HG03442 (cell line): Measurements from ENCODE around the gene UROC1.

Experiments used
- ATAC-seq: cut with Tn5 transposase; IDR thresholded peaks from one replicate; pipeline ENCODE4 v1.9.1; 2021; ENCODE audit warnings: mild to moderate bottlenecking, moderate library complexity; ENCODE audit not compliant: unreplicated experiment

UROC1 gene

GRCh38 chr3:126464997-126465396, 52.6 kb downstream of the UROC1 start:
- ATAC-seq: no peak

DNA sequence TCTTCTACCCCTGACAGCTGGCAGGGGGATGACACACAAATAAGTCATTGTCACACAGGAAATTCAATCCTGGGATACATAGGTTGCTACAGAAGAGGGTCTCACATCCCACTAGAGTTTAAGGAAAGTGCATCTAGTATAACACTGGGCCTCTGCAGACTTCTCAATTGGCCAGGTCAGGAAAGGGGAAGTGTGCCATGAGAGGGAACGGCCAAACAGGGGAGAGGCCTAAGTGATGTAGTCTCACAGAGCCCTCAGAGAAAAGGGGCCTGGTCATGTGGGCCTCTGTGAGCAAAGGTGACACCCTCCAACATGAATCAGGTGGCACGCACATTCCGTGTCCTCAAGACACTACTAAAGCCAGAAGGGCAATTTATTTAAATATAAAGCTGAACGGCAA, 53.1 kb downstream of the UROC1 start:
- no peak for ATAC-seq

DNA sequence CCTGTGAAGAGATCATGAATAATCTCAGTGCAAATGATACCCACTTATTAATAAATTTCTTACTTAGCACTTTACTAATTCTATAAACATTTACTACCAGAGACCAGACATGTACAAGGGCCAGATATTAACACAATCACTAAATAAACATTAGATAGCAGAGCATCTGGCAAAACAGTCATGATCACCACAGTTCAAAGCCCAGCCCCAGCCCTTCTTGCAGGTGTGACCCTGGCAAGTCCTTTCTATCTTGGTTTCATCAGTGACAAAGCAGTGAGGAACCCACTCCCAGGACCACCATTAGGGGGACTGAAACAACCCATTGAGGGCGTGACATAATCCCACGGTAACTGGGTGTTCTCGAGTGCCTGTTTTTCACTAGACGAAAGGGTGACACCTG, 53.5 kb downstream of the UROC1 start:
- ATAC-seq: no peak

DNA sequence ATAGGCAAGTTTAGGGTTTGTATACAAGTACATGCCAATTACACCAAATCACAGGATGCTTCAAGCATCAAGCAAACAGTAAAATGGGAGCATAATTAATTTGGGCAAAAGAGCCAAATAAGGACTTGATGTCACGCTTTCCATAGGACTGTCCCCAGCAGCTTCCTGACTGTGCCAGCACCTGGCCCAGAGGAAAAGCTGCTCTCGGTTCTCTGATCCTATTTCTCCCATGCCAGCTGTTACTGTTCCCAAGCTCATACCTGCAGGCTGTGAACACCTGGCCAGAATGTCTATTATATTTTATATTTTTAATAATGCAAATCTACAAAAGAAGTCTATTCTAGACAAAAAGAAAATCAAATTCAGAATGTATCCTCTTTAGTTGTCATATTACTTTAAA, 54.1 kb downstream of the UROC1 start:
- ATAC-seq: no peak

DNA sequence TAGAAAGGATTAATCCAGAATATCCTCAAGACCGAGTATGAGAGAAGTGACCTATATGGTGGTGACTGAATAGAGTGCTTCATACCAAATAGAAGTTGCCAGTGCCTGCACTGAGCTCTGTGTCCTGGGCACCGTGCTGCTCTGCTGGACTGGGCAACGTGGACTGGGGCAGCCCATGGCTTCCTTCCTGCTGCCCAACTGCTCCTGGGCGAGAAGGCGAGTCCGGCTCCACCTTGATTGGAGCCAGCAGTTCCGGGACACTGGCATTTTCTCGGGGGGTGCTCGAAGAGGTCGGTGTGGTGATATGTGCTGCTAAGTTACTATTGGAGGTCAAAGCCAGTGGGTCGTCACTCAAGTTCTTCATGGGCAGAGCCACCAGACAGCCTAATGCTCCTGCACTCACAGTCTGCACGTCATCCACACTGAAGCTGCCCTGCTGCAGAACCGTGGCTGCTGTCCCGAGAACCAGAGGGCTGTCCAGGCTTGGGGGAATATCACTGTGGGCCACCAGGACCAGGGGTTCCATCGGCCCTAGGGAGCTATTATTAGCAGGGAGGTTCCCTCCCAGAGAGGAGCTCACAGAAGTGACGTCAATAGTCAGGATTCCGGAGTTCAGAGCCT, 56.0 kb downstream of the UROC1 start:
- ATAC-seq: no peak

DNA sequence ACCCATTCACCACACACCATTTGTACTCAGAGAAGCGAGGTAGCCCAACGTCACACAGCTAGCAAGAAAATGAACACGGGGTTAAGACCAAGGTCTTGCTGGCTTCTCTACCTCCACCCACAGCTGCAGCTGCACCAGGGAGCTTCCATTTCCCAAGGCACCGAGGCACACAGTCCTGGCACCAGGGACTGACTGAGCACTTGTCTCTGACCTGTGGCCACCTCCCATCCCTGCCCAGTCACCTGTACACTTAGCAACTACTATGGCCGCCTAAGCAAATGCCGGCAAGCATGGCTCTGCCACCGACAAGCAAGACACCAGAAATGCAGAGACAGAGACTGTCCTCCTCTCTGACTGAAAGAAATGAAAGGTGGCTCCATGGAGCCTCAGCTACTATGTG, 57.2 kb downstream of the UROC1 start:
- no peak for ATAC-seq

DNA sequence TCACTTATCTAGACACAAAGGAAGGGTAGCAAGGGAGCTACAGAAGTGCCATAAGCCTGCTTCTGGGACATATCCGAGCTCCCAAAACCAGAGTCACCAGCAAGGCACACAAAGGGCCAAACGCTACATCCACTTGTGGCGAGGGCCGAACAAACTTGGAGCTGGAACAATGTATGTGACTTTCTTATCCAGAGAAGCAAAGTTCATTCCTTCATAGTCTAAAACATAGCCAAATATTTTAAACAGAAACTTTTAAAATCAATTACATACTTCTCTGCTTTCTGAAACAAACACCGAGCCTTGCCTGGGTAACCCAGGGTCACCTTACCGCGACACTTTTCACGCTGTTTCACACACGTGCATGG, 57.8 kb downstream of the UROC1 start:
- no peak for ATAC-seq

DNA sequence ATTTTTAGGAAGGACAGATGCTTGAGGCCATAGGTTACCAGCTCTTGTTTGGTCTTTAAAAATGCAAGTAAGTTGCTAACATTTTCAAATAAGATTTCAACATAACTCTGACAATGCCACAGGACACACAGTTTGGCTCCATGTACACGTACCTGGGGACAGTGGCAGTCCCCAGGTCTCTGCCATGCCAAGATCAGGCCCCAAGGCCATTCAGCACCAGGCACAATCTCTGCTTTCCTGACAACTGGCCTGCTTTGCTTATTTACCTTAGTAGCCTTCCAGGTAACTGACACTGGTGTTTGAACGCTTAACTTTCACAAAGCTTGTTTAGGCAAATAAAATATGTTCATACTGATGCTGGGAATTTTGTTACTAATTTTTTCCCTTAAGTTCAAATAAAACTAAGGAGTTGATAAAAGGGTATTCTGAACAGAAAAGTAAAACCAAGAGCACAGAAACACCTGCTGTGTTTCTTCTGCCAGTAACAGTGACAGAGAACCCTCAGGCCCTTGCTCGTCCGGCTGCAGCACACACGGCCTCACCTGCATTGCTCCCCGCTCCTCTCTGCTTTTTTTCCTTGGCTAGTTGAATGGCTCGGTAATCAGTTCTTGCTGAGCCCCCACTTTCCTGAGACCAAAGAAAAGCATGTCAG, 58.3 kb downstream of the UROC1 start:
- no peak for ATAC-seq

- no peak for ATAC-seq
Observed at GRCh38 chr3:126456766-126457388, 60.7 kb downstream of the UROC1 start.

- no peak for ATAC-seq
Observed at GRCh38 chr3:126456211-126456610, 61.4 kb downstream of the UROC1 start.

DNA sequence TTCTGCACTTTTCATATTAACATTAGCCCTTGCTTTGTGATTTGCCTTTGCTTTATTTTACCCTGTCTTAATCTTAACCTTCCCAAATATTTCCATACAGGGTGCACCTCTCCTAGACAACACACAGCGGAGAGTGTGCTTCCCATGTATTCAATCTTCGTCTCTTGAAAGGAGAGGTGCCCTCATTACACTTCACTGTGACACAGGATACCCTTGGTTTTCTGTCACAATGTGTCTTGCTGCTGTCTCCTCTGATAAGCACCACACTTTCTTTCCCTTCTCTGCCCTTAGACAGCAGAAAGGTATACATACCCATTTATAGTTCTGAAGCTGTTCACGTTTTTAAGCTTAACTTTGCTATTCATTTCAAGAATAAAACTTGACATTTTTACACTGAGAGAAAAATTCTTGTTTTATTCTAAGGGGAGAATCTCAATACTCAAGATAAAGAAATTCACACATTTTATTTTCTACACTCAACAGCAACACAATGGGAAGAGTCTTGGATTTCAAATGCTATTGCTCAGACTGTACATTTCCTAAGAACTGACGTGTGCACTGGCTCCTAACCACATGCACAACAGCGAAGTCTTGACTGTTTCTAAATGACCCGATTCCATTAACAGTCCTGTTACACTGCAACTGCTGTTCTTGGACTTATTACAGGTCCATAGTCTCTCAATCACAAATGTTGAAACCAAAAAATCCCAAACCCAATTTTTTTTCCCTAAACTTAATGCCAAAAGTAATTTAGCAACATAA, 63.0 kb downstream of the UROC1 start:
- ATAC-seq: no peak

- ATAC-seq: no peak
Observed at GRCh38 chr3:126454025-126454424, 63.5 kb downstream of the UROC1 start.

GRCh38 chr3:126452213-126452612, 65.4 kb downstream of the UROC1 start:
- ATAC-seq: no peak

GRCh38 chr3:126451511-126451910, 66.1 kb downstream of the UROC1 start:
- no peak for ATAC-seq

GRCh38 chr3:126450744-126451143, 66.8 kb downstream of the UROC1 start:
- no peak for ATAC-seq

GRCh38 chr3:126450219-126450618, 67.4 kb downstream of the UROC1 start:
- no peak for ATAC-seq

- ATAC-seq: no peak
Observed at GRCh38 chr3:126449621-126450051, 67.9 kb downstream of the UROC1 start.

DNA sequence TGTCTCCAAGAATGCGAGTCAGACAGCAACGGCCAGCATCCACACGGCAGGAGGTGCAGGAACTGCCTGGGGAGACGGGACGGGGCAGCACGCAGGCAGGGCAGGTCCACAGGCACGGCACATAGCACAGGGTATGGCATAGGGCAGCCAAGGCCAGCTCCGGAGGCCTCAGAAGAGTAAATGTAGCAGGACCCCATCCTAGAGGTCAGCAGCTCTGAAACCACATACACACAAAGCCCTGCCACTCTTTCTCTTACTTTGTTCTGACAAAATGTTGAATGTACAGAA, 68.7 kb downstream of the UROC1 start:
- no peak for ATAC-seq

GRCh38 chr3:126448136-126448892, 69.3 kb downstream of the UROC1 start:
- ATAC-seq: no peak

- ATAC-seq: no peak
Observed at GRCh38 chr3:126447456-126448106, 70.0 kb downstream of the UROC1 start.

DNA sequence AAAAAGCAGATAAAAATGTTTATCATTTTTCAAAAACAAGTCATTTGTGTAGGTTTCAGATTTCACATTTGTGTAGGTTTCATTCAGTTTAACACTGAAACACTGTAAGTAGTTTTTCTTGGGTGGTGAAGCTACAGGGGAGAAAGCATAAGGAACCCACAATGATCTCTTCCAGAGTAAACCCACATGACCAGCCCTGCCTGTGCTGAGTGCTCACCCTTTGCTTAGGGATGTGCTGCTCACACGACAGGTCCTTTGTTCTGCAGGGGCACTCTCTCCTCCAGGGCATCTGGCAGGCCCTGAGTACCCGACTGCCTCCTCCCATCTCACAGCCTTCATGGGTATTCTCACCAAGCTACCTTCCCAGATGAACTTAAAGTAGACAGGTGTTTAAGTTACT, 70.8 kb downstream of the UROC1 start:
- ATAC-seq: no peak
